ENCODE results near the gene ZMAT5. TPM values are rescaled to one million over a fixed set of nuclear protein-coding genes. Genes with fewer than 3 reads are reported as not detected.

The ZMAT5 gene
- polyA plus RNA-seq, 2 donors: 20.3 to 31.2 TPM

DNA sequence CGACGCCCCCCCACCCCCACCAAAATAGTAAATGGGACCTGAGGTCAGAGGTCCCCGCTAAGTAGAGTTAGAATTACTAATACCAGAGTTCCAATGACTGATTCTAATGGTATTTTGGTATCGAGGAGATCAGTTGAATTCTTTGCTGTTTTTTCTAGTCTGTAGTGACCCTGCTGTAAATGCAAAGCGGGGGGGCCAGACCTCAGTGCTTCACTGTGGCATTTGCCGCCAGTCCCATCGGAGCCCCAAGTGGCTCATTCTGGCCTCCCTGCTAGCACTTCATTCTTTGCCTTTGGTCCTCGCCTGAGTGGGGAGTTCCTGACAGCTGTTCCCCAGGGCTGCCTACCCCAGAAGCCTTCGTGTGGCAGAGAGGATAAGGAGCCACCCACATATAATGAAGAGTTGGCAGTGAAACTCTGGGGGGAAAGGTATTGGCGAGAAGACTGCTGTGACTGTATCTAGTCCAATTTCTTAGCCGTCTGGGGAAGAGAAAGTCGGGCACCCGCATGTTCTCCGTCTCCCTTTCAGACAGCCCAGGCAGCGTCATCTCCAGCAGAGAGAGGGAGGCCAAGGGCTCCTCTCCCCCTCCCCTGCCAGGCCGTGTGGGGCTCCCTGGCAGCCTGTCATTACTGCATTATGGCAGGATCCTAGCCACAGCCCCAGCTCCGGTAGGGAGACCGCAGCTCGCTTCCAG, 66.5 kb downstream of the ZMAT5 start:
- peaks cover 6 to 7% of the 10 kb centered on the region in 2 donors for H3K4me1 ChIP-seq (ENCODE audit: control insufficient read depth in 2 of 2, insufficient read depth in 2 of 2, low read length in 1 of 2)
- H3K27ac ChIP-seq (ENCODE audit: low read depth in 2 of 2, low read length in 1 of 2): no peak overlapping the region
- H3K4me3 ChIP-seq (ENCODE audit: low read depth in 1 of 2, low read length in 2 of 2): no peak overlapping the region
- no peaks in the 10 kb centered on the region for H3K9me3 ChIP-seq (ENCODE audit: control insufficient read depth in 2 of 2, insufficient read depth in 1 of 2, low read depth in 1 of 2, low read length in 1 of 2)
- H3K36me3 ChIP-seq (ENCODE audit: control insufficient read depth in 2 of 2, insufficient read depth in 2 of 2, low read length in 1 of 2): no peaks in the 10 kb centered on the region
- no peaks in the 10 kb centered on the region for H3K27me3 ChIP-seq (ENCODE audit: control insufficient read depth in 1 of 2, insufficient read depth in 2 of 2, low read length in 2 of 2)
- WGBS, 2 donors: 59 to 61% methylated on average over 19 of the region's 19 CpGs

DNA sequence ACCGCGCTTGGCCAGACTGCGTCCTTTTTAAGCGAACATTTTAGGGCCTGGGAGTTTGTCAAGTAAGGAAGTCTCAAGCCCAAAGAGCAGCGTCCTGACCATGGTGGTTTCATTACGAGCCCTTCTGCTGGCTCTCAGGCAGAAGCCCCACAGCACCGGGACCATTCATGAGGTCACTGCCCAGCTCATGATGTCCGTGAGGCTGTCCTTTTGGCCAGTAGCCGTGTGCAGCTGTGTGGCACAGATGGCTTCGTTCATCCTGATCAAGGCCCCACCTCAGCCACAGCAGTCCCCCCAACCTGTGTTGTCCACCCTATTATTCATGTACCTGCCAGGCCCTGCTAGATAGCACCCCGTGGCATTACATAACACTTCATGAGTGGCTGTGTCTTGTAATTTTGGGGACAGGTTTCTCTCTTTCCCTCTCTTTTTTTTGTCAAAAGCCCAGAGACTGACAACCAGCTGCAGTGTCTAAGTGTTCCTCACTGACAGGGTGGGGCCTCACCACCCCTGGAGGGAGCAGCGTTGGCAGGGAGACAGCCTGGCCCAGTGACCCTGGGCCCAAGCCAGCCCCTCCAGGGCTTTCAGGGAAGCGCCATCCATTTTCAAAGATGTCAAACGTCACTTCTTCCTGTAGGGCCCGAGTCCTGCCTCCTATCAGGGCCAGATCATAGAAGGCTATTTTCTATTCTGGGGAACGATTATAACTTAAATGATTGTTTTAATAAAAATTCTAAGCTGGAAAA, 68.8 kb downstream of the ZMAT5 start:
- Histone ChIP-seq H3K27me3 (ENCODE audit: control insufficient read depth in 1 of 2, insufficient read depth in 2 of 2, low read length in 2 of 2) (no peaks in the 10 kb centered on the region), H3K36me3 (ENCODE audit: control insufficient read depth in 2 of 2, insufficient read depth in 2 of 2, low read length in 1 of 2) (peaks cover 0 to 7% of the 10 kb centered on the region in 2 donors), H3K9me3 (ENCODE audit: control insufficient read depth in 2 of 2, insufficient read depth in 1 of 2, low read depth in 1 of 2, low read length in 1 of 2) (no peaks in the 10 kb centered on the region), H3K4me3 (ENCODE audit: low read depth in 1 of 2, low read length in 2 of 2) (no peak overlapping the region), H3K27ac (ENCODE audit: low read depth in 2 of 2, low read length in 1 of 2) (no peak overlapping the region), H3K4me1 (ENCODE audit: control insufficient read depth in 2 of 2, insufficient read depth in 2 of 2, low read length in 1 of 2) (peaks cover 7 to 16% of the 10 kb centered on the region in 2 donors)
- 69 to 77% methylated on average over 16 of the region's 16 CpGs for WGBS, 2 donors

DNA sequence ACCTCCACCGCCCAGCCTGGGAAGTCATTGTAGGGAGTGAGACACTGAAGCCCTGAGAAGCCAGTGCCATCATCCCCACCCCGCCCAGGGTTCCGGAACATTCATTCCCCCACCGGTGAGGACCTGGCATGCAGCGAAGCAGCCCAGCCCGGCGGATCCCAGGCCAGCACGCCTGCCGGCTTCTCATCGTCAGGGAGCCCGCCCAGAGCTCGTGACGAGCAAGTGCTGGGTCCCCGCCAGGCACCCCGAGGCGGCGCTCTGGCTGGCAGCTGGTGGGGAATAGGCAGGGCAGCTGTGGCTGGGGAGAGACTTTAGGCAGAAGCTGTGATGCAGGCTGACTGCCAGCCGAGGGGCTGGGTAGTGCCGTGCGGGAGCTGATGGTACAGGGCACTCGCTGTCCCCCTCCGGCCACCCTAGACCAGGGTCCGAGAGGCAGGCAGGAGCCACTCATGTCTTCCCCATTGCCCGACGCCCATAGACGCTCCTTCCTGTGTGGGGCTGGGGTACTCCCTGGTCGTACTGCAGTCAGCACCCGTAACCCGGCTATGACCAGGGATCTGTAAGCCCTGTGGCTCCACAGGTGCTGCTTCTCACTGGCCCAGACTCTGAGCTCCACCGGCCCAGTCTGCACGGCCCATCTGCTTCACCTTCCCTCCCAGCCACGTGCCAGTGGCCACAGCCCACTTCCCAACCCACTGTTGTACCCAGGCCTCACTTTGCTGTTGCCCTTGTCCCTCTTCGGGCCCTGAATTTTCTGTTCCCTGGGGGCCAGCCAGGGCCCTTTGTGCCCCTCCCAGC, 71.5 kb downstream of the ZMAT5 start:
- Histone ChIP-seq H3K27me3 (ENCODE audit: control insufficient read depth in 1 of 2, insufficient read depth in 2 of 2, low read length in 2 of 2) (no peaks in the 10 kb centered on the region), H3K36me3 (ENCODE audit: control insufficient read depth in 2 of 2, insufficient read depth in 2 of 2, low read length in 1 of 2) (peaks cover 0 to 10% of the 10 kb centered on the region in 2 donors), H3K4me1 (ENCODE audit: control insufficient read depth in 2 of 2, insufficient read depth in 2 of 2, low read length in 1 of 2) (peaks cover 8 to 20% of the 10 kb centered on the region in 2 donors), H3K4me3 (ENCODE audit: low read depth in 1 of 2, low read length in 2 of 2) (no peak overlapping the region), H3K9me3 (ENCODE audit: control insufficient read depth in 2 of 2, insufficient read depth in 1 of 2, low read depth in 1 of 2, low read length in 1 of 2) (no peaks in the 10 kb centered on the region), H3K27ac (ENCODE audit: low read depth in 2 of 2, low read length in 1 of 2) (no peak overlapping the region)
- 59 to 69% methylated on average over 31 to 33 of the region's 33 CpGs for WGBS, 2 donors

DNA sequence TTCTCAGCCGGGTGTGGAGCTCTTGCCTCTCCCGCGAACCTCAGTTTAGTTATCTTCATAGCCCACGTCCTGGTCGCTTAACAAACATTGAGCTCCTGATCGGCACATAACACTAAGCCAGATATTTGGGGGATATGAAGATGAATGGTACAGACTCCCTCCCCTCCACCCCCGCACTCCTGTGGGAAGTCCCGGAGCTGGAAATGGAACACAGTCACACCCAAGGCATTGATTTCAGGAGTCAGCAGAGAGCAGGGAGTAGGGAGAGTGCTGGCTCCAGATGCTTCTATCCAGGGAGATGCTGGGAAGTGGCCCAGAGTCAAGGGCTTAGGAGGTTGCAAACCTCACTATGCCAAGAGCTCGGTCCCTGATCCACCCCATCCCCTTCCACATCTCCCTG, 73.1 kb downstream of the ZMAT5 start:
- Histone ChIP-seq H3K9me3 (ENCODE audit: control insufficient read depth in 2 of 2, insufficient read depth in 1 of 2, low read depth in 1 of 2, low read length in 1 of 2) (no peaks in the 10 kb centered on the region), H3K27me3 (ENCODE audit: control insufficient read depth in 1 of 2, insufficient read depth in 2 of 2, low read length in 2 of 2) (no peaks in the 10 kb centered on the region), H3K27ac (ENCODE audit: low read depth in 2 of 2, low read length in 1 of 2) (no peak overlapping the region), H3K36me3 (ENCODE audit: control insufficient read depth in 2 of 2, insufficient read depth in 2 of 2, low read length in 1 of 2) (peaks cover 0 to 10% of the 10 kb centered on the region in 2 donors), H3K4me3 (ENCODE audit: low read depth in 1 of 2, low read length in 2 of 2) (no peak overlapping the region), H3K4me1 (ENCODE audit: control insufficient read depth in 2 of 2, insufficient read depth in 2 of 2, low read length in 1 of 2) (peaks cover 8 to 20% of the 10 kb centered on the region in 2 donors)
- 42 to 53% methylated on average over 9 of the region's 9 CpGs for WGBS, 2 donors

DNA sequence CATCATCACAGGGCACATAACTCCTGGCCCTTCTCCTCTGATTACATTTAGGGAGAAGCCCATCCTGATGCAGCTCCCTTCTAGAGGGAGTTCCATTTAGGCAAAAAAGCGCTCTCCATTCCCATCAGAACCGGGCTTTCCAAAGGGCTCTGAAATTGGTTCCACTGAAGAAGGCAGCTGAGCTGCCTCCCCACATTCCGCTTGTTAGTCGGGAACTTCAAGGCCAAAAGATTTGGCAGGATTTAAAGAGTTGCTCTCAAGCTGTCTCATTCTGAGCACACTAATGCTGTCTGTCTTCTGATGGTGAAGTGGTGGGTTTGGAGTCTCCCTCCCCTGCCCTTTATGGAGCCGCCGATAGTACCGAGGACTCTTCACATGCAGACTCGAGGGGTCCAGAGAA, 73.6 kb downstream of the ZMAT5 start:
- Histone ChIP-seq H3K4me3 (ENCODE audit: low read depth in 1 of 2, low read length in 2 of 2) (no peak overlapping the region), H3K27me3 (ENCODE audit: control insufficient read depth in 1 of 2, insufficient read depth in 2 of 2, low read length in 2 of 2) (no peaks in the 10 kb centered on the region), H3K9me3 (ENCODE audit: control insufficient read depth in 2 of 2, insufficient read depth in 1 of 2, low read depth in 1 of 2, low read length in 1 of 2) (no peaks in the 10 kb centered on the region), H3K27ac (ENCODE audit: low read depth in 2 of 2, low read length in 1 of 2) (no peak overlapping the region), H3K4me1 (ENCODE audit: control insufficient read depth in 2 of 2, insufficient read depth in 2 of 2, low read length in 1 of 2) (peaks cover 8 to 20% of the 10 kb centered on the region in 2 donors), H3K36me3 (ENCODE audit: control insufficient read depth in 2 of 2, insufficient read depth in 2 of 2, low read length in 1 of 2) (peaks cover 0 to 13% of the 10 kb centered on the region in 2 donors)
- 72 to 76% methylated on average over 8 of the region's 8 CpGs for WGBS, 2 donors

DNA sequence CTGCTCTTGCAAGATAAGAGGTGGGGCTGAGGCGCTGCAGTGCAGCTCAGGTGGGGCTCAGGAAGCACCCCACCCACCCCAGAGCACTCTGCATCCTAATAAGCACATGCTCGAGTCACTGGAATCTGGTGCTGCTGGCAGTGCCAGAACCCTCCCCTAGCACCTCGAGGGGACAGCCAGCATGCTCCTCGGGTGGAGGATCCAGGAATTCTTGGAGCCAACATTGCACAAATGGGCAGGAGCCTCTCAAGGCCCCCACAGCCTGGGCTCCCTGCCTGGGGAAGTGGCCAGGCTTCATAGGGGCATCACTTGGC, 74.5 kb downstream of the ZMAT5 start:
- no peaks in the 10 kb centered on the region for H3K9me3 ChIP-seq (ENCODE audit: control insufficient read depth in 2 of 2, insufficient read depth in 1 of 2, low read depth in 1 of 2, low read length in 1 of 2)
- H3K36me3 ChIP-seq (ENCODE audit: control insufficient read depth in 2 of 2, insufficient read depth in 2 of 2, low read length in 1 of 2): peaks cover 0 to 13% of the 10 kb centered on the region in 2 donors
- no peak overlapping the region for H3K27ac ChIP-seq (ENCODE audit: low read depth in 2 of 2, low read length in 1 of 2)
- H3K27me3 ChIP-seq (ENCODE audit: control insufficient read depth in 1 of 2, insufficient read depth in 2 of 2, low read length in 2 of 2): no peaks in the 10 kb centered on the region
- H3K4me3 ChIP-seq (ENCODE audit: low read depth in 1 of 2, low read length in 2 of 2): no peak overlapping the region
- 40 to 54% methylated on average over 4 of the region's 4 CpGs for WGBS, 2 donors
- peaks cover 8 to 17% of the 10 kb centered on the region in 2 donors for H3K4me1 ChIP-seq (ENCODE audit: control insufficient read depth in 2 of 2, insufficient read depth in 2 of 2, low read length in 1 of 2)

DNA sequence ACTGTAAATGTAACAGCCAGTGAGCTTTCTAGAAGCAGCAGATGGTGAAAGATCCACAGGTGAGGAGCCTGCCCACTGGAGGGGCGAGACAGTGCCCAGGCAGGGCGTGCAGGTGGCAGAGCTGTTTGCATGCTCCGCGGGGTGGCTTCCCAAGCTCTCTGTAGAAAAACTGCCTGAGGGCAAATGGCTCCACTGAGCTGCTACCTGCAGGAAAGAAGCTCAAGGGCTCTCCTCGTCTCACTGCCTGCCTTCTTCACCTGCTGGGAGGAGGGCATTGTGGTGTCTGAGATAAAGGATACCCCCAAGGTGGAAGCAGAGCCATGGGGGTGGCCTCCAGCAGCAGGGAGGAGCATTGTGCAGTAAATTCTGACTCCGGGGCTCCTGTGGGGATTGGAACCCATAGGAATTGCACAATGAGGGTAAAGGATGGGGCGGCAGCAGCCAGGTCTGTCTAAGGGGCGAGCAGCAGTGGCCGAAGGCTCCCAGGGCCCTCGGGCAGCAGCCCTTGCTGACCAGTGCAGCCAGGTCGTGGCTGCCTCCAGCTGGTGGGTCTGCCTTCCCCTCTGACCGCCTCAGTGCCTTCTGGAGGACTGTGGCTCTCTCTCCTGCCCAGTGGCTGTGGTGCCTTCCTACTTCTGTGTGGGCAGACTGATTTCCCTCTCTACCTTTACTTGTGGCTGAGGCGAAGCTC, 75.0 kb downstream of the ZMAT5 start:
- H3K27me3 ChIP-seq (ENCODE audit: control insufficient read depth in 1 of 2, insufficient read depth in 2 of 2, low read length in 2 of 2): no peaks in the 10 kb centered on the region
- peaks cover 8 to 17% of the 10 kb centered on the region in 2 donors for H3K4me1 ChIP-seq (ENCODE audit: control insufficient read depth in 2 of 2, insufficient read depth in 2 of 2, low read length in 1 of 2)
- H3K9me3 ChIP-seq (ENCODE audit: control insufficient read depth in 2 of 2, insufficient read depth in 1 of 2, low read depth in 1 of 2, low read length in 1 of 2): no peaks in the 10 kb centered on the region
- no peak overlapping the region for H3K27ac ChIP-seq (ENCODE audit: low read depth in 2 of 2, low read length in 1 of 2)
- H3K36me3 ChIP-seq (ENCODE audit: control insufficient read depth in 2 of 2, insufficient read depth in 2 of 2, low read length in 1 of 2): peaks cover 0 to 14% of the 10 kb centered on the region in 2 donors
- no peak overlapping the region for H3K4me3 ChIP-seq (ENCODE audit: low read depth in 1 of 2, low read length in 2 of 2)
- 85 to 88% methylated on average over 13 of the region's 13 CpGs for WGBS, 2 donors

DNA sequence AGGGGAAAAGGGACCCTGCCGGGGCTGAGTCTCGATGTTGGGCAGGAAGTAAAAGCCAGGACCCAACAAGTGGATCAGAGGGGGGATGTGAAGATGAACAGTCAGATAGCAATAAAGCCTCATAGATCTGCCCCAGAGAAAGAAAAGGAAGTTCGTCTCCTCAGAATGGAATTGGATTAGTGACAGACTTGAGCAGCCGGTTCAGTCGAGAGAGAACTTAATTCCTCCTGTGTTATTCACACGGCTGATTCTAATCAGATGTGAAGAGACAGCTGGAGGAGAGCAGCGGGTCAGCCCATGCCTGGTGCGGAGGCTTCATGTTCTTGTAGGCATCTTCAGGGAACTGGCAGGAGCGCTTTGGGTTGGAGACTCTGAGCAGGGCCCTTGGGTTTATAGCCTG, 76.3 kb downstream of the ZMAT5 start:
- H3K9me3 ChIP-seq (ENCODE audit: control insufficient read depth in 2 of 2, insufficient read depth in 1 of 2, low read depth in 1 of 2, low read length in 1 of 2): no peaks in the 10 kb centered on the region
- H3K4me3 ChIP-seq (ENCODE audit: low read depth in 1 of 2, low read length in 2 of 2): no peak overlapping the region
- 67 to 73% methylated on average over 9 of the region's 9 CpGs for WGBS, 2 donors
- peaks cover 0 to 20% of the 10 kb centered on the region in 2 donors for H3K36me3 ChIP-seq (ENCODE audit: control insufficient read depth in 2 of 2, insufficient read depth in 2 of 2, low read length in 1 of 2)
- peaks cover 8 to 14% of the 10 kb centered on the region in 2 donors for H3K4me1 ChIP-seq (ENCODE audit: control insufficient read depth in 2 of 2, insufficient read depth in 2 of 2, low read length in 1 of 2)
- H3K27me3 ChIP-seq (ENCODE audit: control insufficient read depth in 1 of 2, insufficient read depth in 2 of 2, low read length in 2 of 2): no peaks in the 10 kb centered on the region
- H3K27ac ChIP-seq (ENCODE audit: low read depth in 2 of 2, low read length in 1 of 2): no peak overlapping the region

DNA sequence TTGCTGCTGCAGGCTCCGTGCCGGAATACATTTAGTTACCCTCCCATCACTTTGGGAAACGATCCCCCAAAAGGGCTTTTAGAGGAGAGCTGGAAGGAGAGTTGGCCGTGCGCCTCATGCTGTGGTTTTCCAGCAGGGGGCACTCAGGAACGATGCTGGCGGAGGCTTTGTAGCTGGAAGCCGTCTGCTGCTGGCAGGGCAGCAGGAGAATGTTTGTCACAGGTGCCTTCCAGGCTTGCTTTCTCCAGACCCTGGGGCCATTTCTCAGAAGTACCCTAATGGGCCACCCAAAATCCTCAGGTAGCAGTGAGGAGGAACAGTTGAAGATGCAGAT, 77.0 kb downstream of the ZMAT5 start:
- Histone ChIP-seq H3K4me3 (ENCODE audit: low read depth in 1 of 2, low read length in 2 of 2) (no peak overlapping the region), H3K27me3 (ENCODE audit: control insufficient read depth in 1 of 2, insufficient read depth in 2 of 2, low read length in 2 of 2) (no peaks in the 10 kb centered on the region), H3K9me3 (ENCODE audit: control insufficient read depth in 2 of 2, insufficient read depth in 1 of 2, low read depth in 1 of 2, low read length in 1 of 2) (no peaks in the 10 kb centered on the region), H3K4me1 (ENCODE audit: control insufficient read depth in 2 of 2, insufficient read depth in 2 of 2, low read length in 1 of 2) (peaks cover 5 to 11% of the 10 kb centered on the region in 2 donors), H3K27ac (ENCODE audit: low read depth in 2 of 2, low read length in 1 of 2) (no peak overlapping the region), H3K36me3 (ENCODE audit: control insufficient read depth in 2 of 2, insufficient read depth in 2 of 2, low read length in 1 of 2) (peaks cover 0 to 20% of the 10 kb centered on the region in 2 donors)
- 34 to 38% methylated on average over 8 of the region's 8 CpGs for WGBS, 2 donors

All from esophagus (tissue), 2 donors.